ENCODE data around the gene MRPL10.

Gene MRPL10

GRCh38 chr17:47839071-47839470, 7.7 kb upstream of the MRPL10 start:
- no peak for DNase-seq

- no peak for DNase-seq
Measured at GRCh38 chr17:47838636-47839035, 7.3 kb upstream of the MRPL10 start.

- no peak for DNase-seq
Measured at GRCh38 chr17:47837401-47838039, 6.2 kb upstream of the MRPL10 start.

- no peak for DNase-seq
Measured at GRCh38 chr17:47836601-47837000, 5.3 kb upstream of the MRPL10 start.

GRCh38 chr17:47834756-47835155, 3.4 kb upstream of the MRPL10 start:
- DNase-seq = no peak

- no peak for DNase-seq
Measured at GRCh38 chr17:47831934-47832327, 590 bp upstream of the MRPL10 start.

GRCh38 chr17:47830396-47831002, 842 bp downstream of the MRPL10 start:
- DNase-seq = no peak

GRCh38 chr17:47829870-47830269, 1.5 kb downstream of the MRPL10 start:
- DNase-seq = no peak

GRCh38 chr17:47823519-47823918, 7.8 kb downstream of the MRPL10 start:
- no peak for DNase-seq

GRCh38 chr17:47822785-47823184, 8.6 kb downstream of the MRPL10 start:
- no peak for DNase-seq

GRCh38 chr17:47821424-47822391, 9.6 kb downstream of the MRPL10 start, which contains the start of gene OSBPL7:
TSS of gene OSBPL7 (minus strand) at chr17:47821794. CDS start at chr17:47820278, 1,516 bp downstream.
- DNase-seq = peak; percentile 81

- DNase-seq = no peak
Measured at GRCh38 chr17:47821031-47821423, 10.3 kb downstream of the MRPL10 start.

- DNase-seq = no peak
Measured at GRCh38 chr17:47820033-47820789, 11.1 kb downstream of the MRPL10 start.

- no peak for DNase-seq
Measured at GRCh38 chr17:47819475-47819874, 11.9 kb downstream of the MRPL10 start.

- DNase-seq = no peak
Measured at GRCh38 chr17:47818002-47818695, 13.2 kb downstream of the MRPL10 start.

GRCh38 chr17:47816947-47817346, 14.4 kb downstream of the MRPL10 start:
- no peak for DNase-seq

- DNase-seq = no peak
Measured at GRCh38 chr17:47816111-47816735, 15.1 kb downstream of the MRPL10 start.

- no peak for DNase-seq
Measured at GRCh38 chr17:47815106-47815918, 16.0 kb downstream of the MRPL10 start.

- no peak for DNase-seq
Measured at GRCh38 chr17:47813512-47814031, 17.8 kb downstream of the MRPL10 start.

GRCh38 chr17:47813077-47813476, 18.3 kb downstream of the MRPL10 start:
- DNase-seq = no peak

All from NCI-H2227 treated with DMSO at 0.1 percent for 48 hours (cell line).